CD4-positive, alpha-beta T cell (primary cell): ENCODE results near the gene ZMYND10. TPM values are rescaled to one million over a fixed set of nuclear protein-coding genes. Genes with fewer than 3 reads are reported as not detected.

Experiments used
- ATAC-seq: fragments of 200-7000 bp; cut with Tn5 transposase; one replicate; pipeline ENCODE4 v1.10.0; 2022; ENCODE audit warnings: mild to moderate bottlenecking; ENCODE audit not compliant: poor library complexity
- CTCF ChIA-PET: fragments of 350-600 bp; sonication (Branson Sonifier 250); formaldehyde crosslinking; loops from one replicate; lab custom pipeline; 2021; ENCODE audit warnings: antibody characterized with exemption, inconsistent platforms; lab: Charles Lee
- POLR2A ChIA-PET: fragments of 350-600 bp; sonication (Branson Sonifier 250); formaldehyde crosslinking; loops from one replicate; lab custom pipeline; 2021; ENCODE audit warnings: antibody characterized with exemption, inconsistent platforms; lab: Charles Lee
- DNase-seq, 14 experiments: peaks; one replicate each; pipeline ENCODE4 v3.0.0-alpha.2; 2013 to 2020; ENCODE audit warnings: mixed read lengths in 2 of 14
- H3K27ac ChIP-seq, 2 donors: one replicate each; pipeline versions ENCODE4 v1.5.1 to v1.7.0; 2013; ENCODE audit warnings: low read length in 2 of 2, low read depth in 1 of 2, mild to moderate bottlenecking in 1 of 2
- H3K27me3 ChIP-seq, 2 experiments: 1 replicate in 1 of 2; 2 replicates in 1 of 2; pipeline versions ENCODE4 v1.6.1 to v1.7.0; 2013; ENCODE audit warnings: low read length in 2 of 2, control low read depth in 1 of 2, mild to moderate bottlenecking in 1 of 2, moderate library complexity in 1 of 2; ENCODE audit not compliant: insufficient read depth in 2 of 2, control insufficient read depth in 1 of 2
- H3K36me3 ChIP-seq: one replicate; pipeline ENCODE4 v1.6.1; 2013; ENCODE audit warnings: low read length, control low read depth; ENCODE audit not compliant: insufficient read depth
- H3K4me1 ChIP-seq: one replicate; pipeline ENCODE4 v1.6.1; 2013; ENCODE audit warnings: low read length, control low read depth; ENCODE audit not compliant: insufficient read depth
- H3K4me3 ChIP-seq: one replicate; pipeline ENCODE4 v1.5.1; 2013; ENCODE audit warnings: mild to moderate bottlenecking, low read length, moderate library complexity
- H3K9me3 ChIP-seq, 2 experiments: 1 replicate in 1 of 2; 2 replicates in 1 of 2; pipeline versions ENCODE4 v1.6.1 to v1.7.0; 2013; ENCODE audit warnings: low read length in 2 of 2, mild to moderate bottlenecking in 2 of 2, control low read depth in 1 of 2, moderate library complexity in 1 of 2; ENCODE audit not compliant: control insufficient read depth in 1 of 2, insufficient read depth in 1 of 2
- H3K27ac Mint-ChIP-seq: one replicate; pipeline ENCODE4 v1.8.0; 2020; ENCODE audit warnings: mixed read lengths
- H3K27me3 Mint-ChIP-seq: one replicate; pipeline ENCODE4 v1.8.0; 2021; ENCODE audit warnings: mixed read lengths
- H3K36me3 Mint-ChIP-seq: one replicate; pipeline ENCODE4 v1.8.0; 2021; ENCODE audit warnings: low read depth, mixed read lengths
- H3K4me1 Mint-ChIP-seq: one replicate; pipeline ENCODE4 v1.8.0; 2021; ENCODE audit warnings: low read depth, mixed read lengths
- H3K4me3 Mint-ChIP-seq: one replicate; pipeline ENCODE4 v1.8.0; 2020; ENCODE audit warnings: mild to moderate bottlenecking, mixed read lengths
- H3K9me3 Mint-ChIP-seq: one replicate; pipeline ENCODE4 v1.8.0; 2020; ENCODE audit warnings: mixed read lengths
- CTCF ChIP-seq: fragments of 200-600 bp; IDR thresholded peaks from one replicate; pipeline ENCODE4 v1.8.0; 2022; ENCODE audit warnings: antibody characterized with exemption, mild to moderate bottlenecking
- intact Hi-C, 2 experiments: fragments of 100-400 bp; cut with DNase I in 1 of 2; cut with micrococcal nuclease in 1 of 2; formaldehyde crosslinking; loops; one replicate each; pipeline versions ENCODE4 v1.15.1 to v1.9.0; 2023 to 2025; cut with DNase I, micrococcal nuclease
- total RNA-seq, 174 experiments: library from RNA in 2 of 174; stranded (reverse) in 2 of 174; gene quantifications; one replicate each; pipeline ENCODE4 v1.2.3 and lab custom pipeline; 2021 to 2026

ZMYND10 gene
- total RNA-seq, 2 experiments from 2014 or later = 1.7 to 1.8 TPM

- ChIA-PET POLR2A (no interaction called here), CTCF (no interaction called here)
- intact Hi-C loops = no loop called here
- Histone ChIP-seq H3K36me3 (no peaks in the 10 kb centered on the region), H3K9me3 (no peaks in the 10 kb centered on the region), H3K27ac (no peak overlapping the region), H3K4me3 (no peak overlapping the region), H3K27me3 (no peaks in the 10 kb centered on the region), H3K4me1 (no peaks in the 10 kb centered on the region)
- Mint-ChIP-seq H3K27ac (no peak overlapping the region), H3K4me3 (no peak overlapping the region), H3K27me3 (no peaks in the 10 kb centered on the region), H3K36me3 (no peaks in the 10 kb centered on the region), H3K9me3 (no peaks in the 10 kb centered on the region), H3K4me1 (no peaks in the 10 kb centered on the region)
- no peak for DNase-seq
- TF ChIP-seq CTCF = no peak
- ATAC-seq = no peak
These were observed 37.2 kb upstream of the ZMYND10 start for GRCh38 chr3:50382722-50383121.

DNA sequence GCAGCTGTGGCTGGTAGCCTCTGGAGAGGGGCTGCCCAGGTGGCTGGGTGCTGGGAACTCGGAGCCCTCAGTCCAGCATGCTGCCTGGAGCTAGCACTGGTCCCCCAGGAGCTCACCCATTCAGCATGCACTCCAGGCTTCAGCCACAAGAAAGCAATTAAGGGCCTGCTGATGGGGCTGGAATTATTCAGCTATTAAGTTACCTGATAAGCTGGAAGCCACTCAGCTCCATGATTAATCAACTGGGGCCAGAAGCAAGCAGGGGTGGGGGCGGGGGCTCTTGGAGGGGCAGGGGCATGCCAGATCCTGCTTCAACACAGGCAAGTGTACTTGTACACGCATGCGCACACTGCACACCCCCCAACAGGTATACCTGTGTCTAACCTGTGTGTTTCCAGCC, 35.9 kb upstream of the ZMYND10 start:
- Histone ChIP-seq H3K4me1 (no peaks in the 10 kb centered on the region), H3K27ac (no peak overlapping the region), H3K36me3 (no peaks in the 10 kb centered on the region), H3K27me3 (no peaks in the 10 kb centered on the region), H3K9me3 (no peaks in the 10 kb centered on the region), H3K4me3 (no peak overlapping the region)
- no peaks in the 10 kb centered on the region for H3K27me3 Mint-ChIP-seq
- H3K9me3 Mint-ChIP-seq = no peaks in the 10 kb centered on the region
- ChIA-PET POLR2A (no interaction called here), CTCF (interaction anchor here (0.9 kb wide), 1 partner anchor 35 kb away, joined by 3 read pairs; no protein-coding TSS in a partner anchor)
- intact Hi-C loops = no loop called here
- no peaks in the 10 kb centered on the region for H3K4me1 Mint-ChIP-seq
- no peaks in the 10 kb centered on the region for H3K36me3 Mint-ChIP-seq
- no peak overlapping the region for H3K27ac Mint-ChIP-seq
- no peak for TF ChIP-seq CTCF
- H3K4me3 Mint-ChIP-seq = no peak overlapping the region
- DNase-seq (no peak), ATAC-seq (no peak)

- no peaks in the 10 kb centered on the region for H3K4me1 Mint-ChIP-seq
- ChIA-PET POLR2A (no interaction called here), CTCF (interaction anchor here (0.9 kb wide), 1 partner anchor 34 kb away, joined by 3 read pairs; no protein-coding TSS in a partner anchor)
- no peaks in the 10 kb centered on the region for H3K9me3 Mint-ChIP-seq
- H3K27ac ChIP-seq = no peak overlapping the region
- no peak overlapping the region for H3K4me3 ChIP-seq
- H3K36me3 ChIP-seq = no peaks in the 10 kb centered on the region
- no peaks in the 10 kb centered on the region for H3K36me3 Mint-ChIP-seq
- ATAC-seq (no peak), DNase-seq (no peak)
- intact Hi-C loops = no loop called here
- no peaks in the 10 kb centered on the region for H3K27me3 ChIP-seq
- no peaks in the 10 kb centered on the region for H3K27me3 Mint-ChIP-seq
- H3K9me3 ChIP-seq = no peaks in the 10 kb centered on the region
- H3K4me1 ChIP-seq = no peaks in the 10 kb centered on the region
- TF ChIP-seq CTCF = no peak
- no peak overlapping the region for H3K4me3 Mint-ChIP-seq
- H3K27ac Mint-ChIP-seq = no peak overlapping the region
These were observed 35.0 kb upstream of the ZMYND10 start for GRCh38 chr3:50380405-50381085.
